GM12874 (cell line): ENCODE results near the gene SP100.

Experiments
- CTCF ChIP-seq: IDR thresholded peaks from 2 replicates; pipeline ENCODE4 v1.5.1; 2011; ENCODE audit warnings: low read depth, mild to moderate bottlenecking, control low read depth, low read length, moderate library complexity; ENCODE audit not compliant: insufficient read depth

SP100 gene

DNA sequence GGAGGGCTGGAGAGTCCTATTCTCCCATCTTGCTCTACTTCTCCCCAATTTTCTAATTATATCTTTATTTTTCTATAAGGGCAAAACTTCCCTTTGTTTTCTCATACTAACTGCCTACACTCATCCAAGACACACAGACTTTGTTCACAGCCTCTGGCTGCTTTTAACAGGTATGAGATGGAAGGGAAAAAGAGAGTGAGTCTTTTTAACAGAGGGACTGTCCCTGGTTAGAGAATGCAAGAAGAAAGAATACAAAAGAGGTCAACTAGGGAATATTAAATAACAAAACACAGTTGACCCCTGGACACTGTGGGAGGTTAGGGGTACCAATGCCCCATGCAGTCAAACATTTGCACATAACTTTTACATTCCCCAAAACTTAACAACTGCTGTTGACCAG lies 41.8 kb downstream of the SP100 start:
- no peak for TF ChIP-seq CTCF

DNA sequence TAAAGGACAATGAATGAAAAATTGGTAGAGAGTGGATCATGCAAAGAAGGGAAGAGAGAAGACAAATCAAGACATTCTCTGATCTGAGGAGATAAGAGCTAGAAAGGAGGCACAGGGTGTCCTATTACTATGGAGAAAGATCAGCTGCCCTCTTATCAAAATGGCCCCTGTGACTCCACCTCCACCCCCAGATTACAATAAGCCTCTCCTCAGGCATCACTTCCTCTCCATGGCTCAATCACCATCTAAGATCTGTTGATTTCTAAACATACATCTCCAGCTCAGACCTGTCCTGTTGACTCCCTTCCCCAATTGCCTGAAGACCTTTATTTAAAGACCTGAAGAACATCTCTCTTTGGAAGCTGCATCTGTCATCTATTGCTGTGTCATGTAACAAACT lies 43.2 kb downstream of the SP100 start:
- TF ChIP-seq CTCF, result no peak

DNA sequence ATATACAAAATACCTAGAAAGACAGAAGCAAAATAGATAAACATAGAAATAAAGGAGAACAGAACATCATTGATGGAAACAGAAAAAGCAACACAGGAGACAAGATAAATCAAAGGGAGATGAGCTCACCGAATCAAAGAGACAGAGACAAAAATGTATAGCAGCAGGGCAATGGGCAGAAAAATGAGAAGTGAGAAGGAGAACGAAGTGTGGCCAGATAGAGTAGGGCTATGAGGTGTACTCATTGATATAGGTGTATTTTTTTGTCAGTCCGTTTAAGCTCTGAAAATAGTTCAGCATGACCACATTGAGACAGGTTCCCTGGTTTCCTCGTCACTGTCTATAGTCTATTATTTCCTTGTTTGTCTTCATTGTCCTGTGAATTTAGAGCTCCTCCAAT lies 55.1 kb downstream of the SP100 start:
- no peak for TF ChIP-seq CTCF

DNA sequence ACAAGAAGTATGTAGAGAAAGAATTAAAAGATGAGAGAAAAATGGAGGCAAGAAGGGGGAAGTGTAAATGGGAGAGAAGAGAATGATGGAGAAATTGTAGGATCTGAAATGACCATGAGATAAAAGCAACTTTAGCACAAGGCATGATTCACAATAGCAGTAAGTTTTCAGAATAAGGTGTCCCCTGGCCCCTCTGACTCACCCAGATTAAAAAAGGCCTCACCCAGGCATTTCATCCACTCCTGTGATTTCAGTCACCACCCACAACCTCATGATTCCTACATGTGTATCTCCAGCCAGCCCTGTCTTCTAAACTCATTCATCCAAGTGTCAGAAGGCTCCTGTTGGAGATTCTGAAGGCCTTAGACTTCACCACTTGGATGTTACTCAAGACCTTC lies 56.6 kb downstream of the SP100 start:
- no peak for TF ChIP-seq CTCF

DNA sequence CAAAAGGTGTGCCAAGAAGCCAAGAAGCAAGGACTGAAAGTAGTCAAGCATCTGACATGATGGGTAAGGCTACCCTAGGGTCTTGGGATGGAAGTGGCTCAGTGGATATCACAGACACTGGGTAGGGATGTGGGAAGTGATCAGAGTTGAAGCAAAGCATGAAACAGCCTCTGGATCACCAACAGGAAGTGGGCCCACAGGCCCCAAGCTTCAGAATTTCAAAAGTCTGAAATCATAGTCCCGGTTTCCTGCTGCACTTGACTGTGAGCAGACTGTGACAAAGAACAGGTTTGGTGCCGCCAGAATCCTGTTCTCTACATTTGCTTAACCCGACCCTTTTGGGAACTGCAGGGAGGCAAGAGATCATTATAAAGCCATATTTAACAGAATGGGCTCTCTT lies 57.4 kb downstream of the SP100 start:
- no peak for TF ChIP-seq CTCF

- TF ChIP-seq CTCF, result no peak
These were observed 59.1 kb downstream of the SP100 start for GRCh38 chr2:230475143-230475542.

GRCh38 chr2:230485801-230486341 lies 69.9 kb downstream of the SP100 start:
- no peak for TF ChIP-seq CTCF

- TF ChIP-seq CTCF, result no peak
These were observed 76.1 kb downstream of the SP100 start for GRCh38 chr2:230492107-230492506.
